Adrenal gland (tissue), 5 donors: ENCODE measurements around the gene SKIC2.

Source experiments
- POLR2A ChIP-seq, 2 donors: fragments of 450-650 bp; IDR thresholded peaks; one replicate each; pipeline ENCODE4 v1.6.1; 2017; ENCODE audit warnings: antibody characterized with exemption in 2 of 2, mild to moderate bottlenecking in 2 of 2, moderate library complexity in 1 of 2
- TF ChIP-seq, protein P1 (sequence below), 6 experiments: fragments of 450-650 bp in 4 of 6; fragments of 200-600 bp in 2 of 6; sonication (generic) in 1 of 6; IDR thresholded peaks; 1 replicate in 5 of 6; 2 replicates in 1 of 6; pipeline versions ENCODE4 v1.5.1 to v1.8.0; 2016 to 2021; ENCODE audit warnings: antibody characterized with exemption in 6 of 6, mild to moderate bottlenecking in 2 of 6, moderate library complexity in 1 of 6
- donor health status: DM: no; HTN: no; CAD: no.

DNA sequence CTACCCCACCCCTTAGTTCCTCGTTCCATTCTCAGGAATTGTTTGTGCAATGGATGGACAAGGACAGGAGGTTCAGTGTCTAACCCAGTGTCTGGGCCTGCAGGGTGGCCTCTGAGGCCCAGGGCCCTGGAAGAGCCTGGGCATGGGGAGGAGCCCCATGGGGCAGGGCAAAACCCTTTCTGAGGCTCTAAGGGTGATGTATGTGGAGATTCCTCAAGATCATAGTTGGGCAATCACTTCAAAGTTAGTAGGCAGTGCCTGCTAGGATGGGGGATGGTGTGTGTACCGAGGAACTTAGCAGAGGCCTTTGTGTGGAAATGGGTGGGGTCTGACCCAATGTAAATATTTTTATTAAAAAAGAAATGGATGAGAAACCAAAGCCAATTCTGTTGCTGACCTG lies 38.2 kb upstream of the SKIC2 start:
- TF ChIP-seq, protein P1, sequence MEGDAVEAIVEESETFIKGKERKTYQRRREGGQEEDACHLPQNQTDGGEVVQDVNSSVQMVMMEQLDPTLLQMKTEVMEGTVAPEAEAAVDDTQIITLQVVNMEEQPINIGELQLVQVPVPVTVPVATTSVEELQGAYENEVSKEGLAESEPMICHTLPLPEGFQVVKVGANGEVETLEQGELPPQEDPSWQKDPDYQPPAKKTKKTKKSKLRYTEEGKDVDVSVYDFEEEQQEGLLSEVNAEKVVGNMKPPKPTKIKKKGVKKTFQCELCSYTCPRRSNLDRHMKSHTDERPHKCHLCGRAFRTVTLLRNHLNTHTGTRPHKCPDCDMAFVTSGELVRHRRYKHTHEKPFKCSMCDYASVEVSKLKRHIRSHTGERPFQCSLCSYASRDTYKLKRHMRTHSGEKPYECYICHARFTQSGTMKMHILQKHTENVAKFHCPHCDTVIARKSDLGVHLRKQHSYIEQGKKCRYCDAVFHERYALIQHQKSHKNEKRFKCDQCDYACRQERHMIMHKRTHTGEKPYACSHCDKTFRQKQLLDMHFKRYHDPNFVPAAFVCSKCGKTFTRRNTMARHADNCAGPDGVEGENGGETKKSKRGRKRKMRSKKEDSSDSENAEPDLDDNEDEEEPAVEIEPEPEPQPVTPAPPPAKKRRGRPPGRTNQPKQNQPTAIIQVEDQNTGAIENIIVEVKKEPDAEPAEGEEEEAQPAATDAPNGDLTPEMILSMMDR (IDR thresholded peaks at IDR 0.05), result no peak
- no peak for TF ChIP-seq POLR2A (IDR thresholded peaks at IDR 0.05)
